Endothelial cell of umbilical vein (primary cell): ENCODE data around the gene ABAT. TPM values are rescaled to one million over a fixed set of nuclear protein-coding genes. Genes with fewer than 3 reads are reported as not detected.

Experiments used
- BruUV-seq: library from RNA; stranded (reverse); fragments of 400-500 nt; replicated peaks from 2 replicates; lab custom pipeline; 2021; lab: Mats Ljungman, UMichigan
- CTCF ChIA-PET: fragments of 300-600, 350-600 bp; sonication (Branson Sonifier 250); formaldehyde crosslinking; loops from one replicate; lab custom pipeline; 2021; ENCODE audit warnings: antibody characterized with exemption, inconsistent platforms; lab: Charles Lee
- POLR2A ChIA-PET: fragments of 300-600, 350-600 bp; sonication (Branson Sonifier 250); formaldehyde crosslinking; loops from one replicate; lab custom pipeline; 2021; ENCODE audit warnings: antibody characterized with exemption, inconsistent platforms; lab: Charles Lee
- DNase-seq: peaks from one replicate; pipeline ENCODE4 v3.0.0-alpha.2; 2011; ENCODE audit warnings: low read depth, low spot score
- FAIRE-seq: peaks from 2 replicates; lab custom pipeline; 2011; peaks lifted over from hg19 to GRCh38; lab: Jason Lieb, UNC
- H2AFZ ChIP-seq: 2 replicates; pipeline ENCODE4 v1.6.0; 2012; ENCODE audit warnings: low read depth, low read length, control low read depth, inconsistent platforms
- H3K27ac ChIP-seq: 2 replicates; pipeline ENCODE4 v1.5.1; 2011; ENCODE audit warnings: low read depth, mild to moderate bottlenecking, control low read depth, low read length, moderate library complexity; ENCODE audit not compliant: insufficient read depth
- H3K27me3 ChIP-seq, 2 experiments: 2 replicates each; pipeline versions ENCODE4 v1.6.0 to v1.6.1; 2011; ENCODE audit warnings: low read length in 2 of 2, mixed read lengths in 1 of 2; ENCODE audit not compliant: control insufficient read depth in 2 of 2, insufficient read depth in 2 of 2
- H3K36me3 ChIP-seq, 2 experiments: 2 replicates in 1 of 2; 3 replicates in 1 of 2; pipeline ENCODE4 v1.5.1; 2011; ENCODE audit warnings: low read length in 2 of 2, mild to moderate bottlenecking in 1 of 2, moderate library complexity in 1 of 2; ENCODE audit not compliant: control insufficient read depth in 2 of 2, insufficient read depth in 2 of 2; ENCODE audit errors: extremely low read depth in 1 of 2
- H3K4me1 ChIP-seq: 3 replicates; pipeline ENCODE4 v1.5.1; 2011; ENCODE audit warnings: mild to moderate bottlenecking, low read length; ENCODE audit not compliant: control insufficient read depth, insufficient read depth; ENCODE audit errors: extremely low read depth
- H3K4me2 ChIP-seq: 2 replicates; pipeline ENCODE4 v1.6.1; 2011; ENCODE audit warnings: low read length, control low read depth, mixed read lengths; ENCODE audit not compliant: insufficient read depth
- H3K4me3 ChIP-seq, 3 experiments: fragments of 200-600 bp in 1 of 3; sonication (generic), shearing (Covaris generic) in 1 of 3; replicated peaks in 1 of 3; 2 replicates each; pipeline ENCODE4 v1.5.1; 2011 to 2016; ENCODE audit warnings: control low read depth in 3 of 3, low read length in 3 of 3, mild to moderate bottlenecking in 2 of 3, inconsistent platforms in 1 of 3, low read depth in 1 of 3, moderate library complexity in 1 of 3; ENCODE audit not compliant: insufficient read depth in 1 of 3
- H3K79me2 ChIP-seq: 2 replicates; pipeline ENCODE4 v1.6.0; 2012; ENCODE audit warnings: low read length, inconsistent platforms; ENCODE audit not compliant: control insufficient read depth, insufficient read depth
- H3K9ac ChIP-seq: replicated peaks from 2 replicates; pipeline ENCODE3; 2011; ENCODE audit warnings: low read length, control low read depth; ENCODE audit not compliant: insufficient read depth; ENCODE audit errors: extremely low read depth
- H3K9me1 ChIP-seq: replicated peaks from 3 replicates; pipeline ENCODE4 v1.6.0; 2011; ENCODE audit warnings: mild to moderate bottlenecking, low read length; ENCODE audit not compliant: control insufficient read depth, insufficient read depth; ENCODE audit errors: extremely low read depth
- H3K9me3 ChIP-seq: replicated peaks from 2 replicates; pipeline ENCODE4 v1.5.1; 2012; ENCODE audit warnings: low read length, inconsistent platforms; ENCODE audit not compliant: control insufficient read depth, insufficient read depth
- H4K20me1 ChIP-seq: replicated peaks from 2 replicates; pipeline ENCODE3; 2011; ENCODE audit warnings: mild to moderate bottlenecking, low read length; ENCODE audit not compliant: control insufficient read depth, insufficient read depth; ENCODE audit errors: extremely low read depth
- CTCF ChIP-seq, 2 donors: IDR thresholded peaks; 1 replicate in 1 of 2; 2 replicates in 1 of 2; pipeline ENCODE4 v1.5.1; 2011; ENCODE audit warnings: low read length in 2 of 2, mild to moderate bottlenecking in 2 of 2, moderate library complexity in 2 of 2, control low read depth in 1 of 2, inconsistent platforms in 1 of 2, low read depth in 1 of 2; ENCODE audit not compliant: insufficient read depth in 1 of 2; ENCODE audit errors: extremely low read depth in 1 of 2
- EZH2 ChIP-seq: IDR thresholded peaks from 2 replicates; pipeline ENCODE4 v1.6.1; 2012; ENCODE audit warnings: borderline replicate concordance, low read depth, mild to moderate bottlenecking, moderate library complexity, low read length, inconsistent platforms; ENCODE audit not compliant: severe bottlenecking
- FOS ChIP-seq: IDR thresholded peaks from 2 replicates; pipeline ENCODE4 v1.6.1; 2011; ENCODE audit warnings: mild to moderate bottlenecking, low read length, moderate library complexity, borderline replicate concordance; ENCODE audit not compliant: insufficient read depth
- GATA2 ChIP-seq: IDR thresholded peaks from 2 replicates; pipeline ENCODE4 v1.7.0; 2011; ENCODE audit warnings: low read depth, mild to moderate bottlenecking, moderate library complexity, mixed read lengths, low read length; ENCODE audit not compliant: insufficient read length, insufficient read depth
- JUN ChIP-seq: IDR thresholded peaks from 2 replicates; pipeline ENCODE4 v1.6.1; 2011; ENCODE audit warnings: borderline replicate concordance, low read depth; ENCODE audit not compliant: insufficient read length, insufficient read depth
- MAX ChIP-seq: IDR thresholded peaks from 2 replicates; pipeline ENCODE4 v1.6.1; 2011; ENCODE audit not compliant: insufficient read depth, insufficient read length
- MYC ChIP-seq: IDR thresholded peaks from one replicate; pipeline ENCODE4 v1.6.1; 2011; ENCODE audit warnings: mild to moderate bottlenecking, low read depth, low read length
- POLR2A ChIP-seq: IDR thresholded peaks from 2 replicates; pipeline ENCODE4 v1.6.1; 2012; ENCODE audit warnings: low read depth, mild to moderate bottlenecking, control low read depth, low read length
- POLR2AphosphoS5 ChIP-seq: IDR thresholded peaks from 2 replicates; pipeline ENCODE4 v1.6.1; 2012; ENCODE audit warnings: low read depth, mild to moderate bottlenecking, control low read depth, low read length, moderate library complexity; ENCODE audit not compliant: insufficient read depth
- dilution Hi-C: fragments of 300-500 bp; cut with MboI; formaldehyde crosslinking; loops from one replicate; pipeline ENCODE4 v1.15.0; 2019; ENCODE audit warnings: low sequenced_read_pairs; ENCODE audit not compliant: extremely low pct_ligation_motif_present
- intact Hi-C: fragments of 100-400 bp; cut with micrococcal nuclease; formaldehyde crosslinking; loops from one replicate; pipeline ENCODE4 v1.10.0; 2022
- polyA plus RNA-seq, 4 experiments: library from polyadenylated mRNA; depleted of rRNA in 3 of 4; stranded (reverse) in 3 of 4; unstranded in 1 of 4; fragments of >200 nt; gene quantifications; 2 replicates each; pipeline versions ENCODE4 v1.2.1 to v1.2.3, GENCODE V29; 2011 to 2012; ENCODE audit warnings: missing spikeins in 1 of 4
- total RNA-seq: library from RNA; stranded (reverse); gene quantifications from 2 replicates; pipeline ENCODE4 v1.2.3, GENCODE V29; 2021

ABAT gene
- total and polyA plus RNA-seq, 2 donors (not counting 3 experiments of a cell fraction or from before 2014, with no cell fraction given): 1.3 to 1.4 TPM

GRCh38 chr16:8708536-8708935 lies 34.1 kb downstream of the ABAT start:
- H3K9ac ChIP-seq: no peak overlapping the region
- ChIA-PET POLR2A (no interaction called here), CTCF (interaction anchor here (1.2 to 1.8 kb wide), 3 partner anchors 11 to 83 kb away, joined by 3 to 4 read pairs (median 4); no protein-coding TSS in a partner anchor)
- no TSS peak for BruUV-seq
- FAIRE-seq: no peak
- TF ChIP-seq JUN: no peak
- no peak for TF ChIP-seq CTCF (IDR thresholded peaks at IDR 0.05; ENCODE audit: extremely low read depth in 1 of 2, insufficient read depth in 1 of 2, low read depth in 1 of 2, low read length in 2 of 2)
- no peak for TF ChIP-seq POLR2AphosphoS5
- TF ChIP-seq POLR2A: no peak
- TF ChIP-seq EZH2: no peak
- no peak for TF ChIP-seq GATA2
- TF ChIP-seq MAX: no peak
- TF ChIP-seq MYC: no peak
- TF ChIP-seq FOS: no peak
- no peaks in the 10 kb centered on the region for H3K79me2 ChIP-seq
- no peak overlapping the region for H2AFZ ChIP-seq
- no peak overlapping the region for H3K4me2 ChIP-seq
- H3K27me3 ChIP-seq: no peaks in the 10 kb centered on the region
- dilution Hi-C loops (no loop called here), intact Hi-C loops (no loop called here)
- H3K4me1 ChIP-seq: no peaks in the 10 kb centered on the region
- H3K36me3 ChIP-seq: no peaks in the 10 kb centered on the region
- H3K9me1 ChIP-seq: no peaks in the 10 kb centered on the region
- no peaks in the 10 kb centered on the region for H3K9me3 ChIP-seq
- H3K4me3 ChIP-seq: no peak overlapping the region
- no peaks in the 10 kb centered on the region for H4K20me1 ChIP-seq
- no peak overlapping the region for H3K27ac ChIP-seq
- DNase-seq: no peak
